ENCODE results near the gene PELO.

The PELO gene

GRCh38 chr5:52772668-52773067 lies 15.0 kb upstream of the PELO start:
- DNase-seq: no peak

DNA sequence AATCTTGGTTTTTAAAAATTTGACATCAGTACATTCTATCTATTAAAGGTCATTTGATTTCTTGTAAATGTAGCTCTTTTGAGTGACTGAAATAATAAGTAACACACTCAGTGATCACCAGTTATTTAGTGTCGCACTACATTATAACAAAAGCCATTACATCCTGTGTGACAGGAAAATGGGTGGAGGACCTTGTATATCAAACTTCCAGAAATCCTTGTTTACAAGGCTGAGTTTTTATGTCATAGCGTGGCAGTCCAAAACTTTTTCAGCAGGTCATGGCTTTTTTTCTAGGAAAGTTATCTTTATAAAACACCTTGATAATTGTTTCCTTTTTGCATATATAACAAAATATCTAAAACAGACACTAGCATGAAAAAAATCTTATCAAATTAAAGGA lies 14.4 kb upstream of the PELO start:
- DNase-seq: no peak

DNA sequence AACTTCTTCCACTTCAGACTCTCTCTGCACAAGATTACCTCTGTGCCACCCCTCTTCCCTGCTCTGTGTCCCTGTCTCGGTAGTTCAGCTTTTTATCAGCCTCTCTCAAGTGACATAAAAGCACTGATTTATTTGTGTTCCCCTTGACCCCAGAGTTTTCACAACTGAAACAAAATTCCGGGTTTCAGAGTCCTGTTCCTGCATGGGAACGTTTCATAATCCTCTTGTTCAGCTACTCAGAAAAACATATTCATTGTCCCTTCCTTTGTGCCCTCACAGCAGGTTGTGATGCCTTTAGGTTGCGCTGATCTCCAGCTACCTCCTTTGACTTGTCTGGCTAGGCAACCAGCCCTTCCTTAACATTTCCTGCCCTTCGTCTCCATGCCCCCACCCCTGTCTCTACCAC lies 13.7 kb upstream of the PELO start:
- DNase-seq: no peak

GRCh38 chr5:52776116-52776515 lies 11.6 kb upstream of the PELO start:
- no peak for DNase-seq

DNA sequence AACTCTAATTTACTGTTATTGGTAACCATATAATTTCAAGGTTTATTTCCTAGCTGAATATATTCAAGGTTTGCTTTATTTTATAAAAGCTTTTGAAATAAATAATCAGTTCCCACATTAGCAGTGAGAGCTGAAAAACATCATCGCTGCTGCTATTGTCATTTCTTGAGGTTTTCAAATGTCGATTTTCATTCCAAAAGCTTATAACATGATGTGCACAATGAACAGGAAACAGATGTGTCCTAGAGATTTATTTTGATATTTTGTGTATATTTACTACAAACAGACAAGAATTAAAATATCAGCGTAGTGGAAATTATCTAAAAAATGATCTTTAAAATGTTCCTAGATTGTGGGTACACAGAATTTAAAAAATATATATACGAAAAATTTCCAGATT lies 10.5 kb upstream of the PELO start:
- no peak for DNase-seq

- DNase-seq: no peak
These were observed 8.9 kb upstream of the PELO start for GRCh38 chr5:52778781-52779180.

- DNase-seq: no peak
These were observed 8.5 kb upstream of the PELO start for GRCh38 chr5:52779213-52779612.

GRCh38 chr5:52783226-52783959 lies 4.3 kb upstream of the PELO start:
- no peak for DNase-seq

GRCh38 chr5:52784737-52785136 lies 3.0 kb upstream of the PELO start:
- DNase-seq: no peak

GRCh38 chr5:52786391-52786790 lies 1.3 kb upstream of the PELO start:
- no peak for DNase-seq

GRCh38 chr5:52786949-52787599 lies 642 bp upstream of the PELO start:
- no peak for DNase-seq

DNA sequence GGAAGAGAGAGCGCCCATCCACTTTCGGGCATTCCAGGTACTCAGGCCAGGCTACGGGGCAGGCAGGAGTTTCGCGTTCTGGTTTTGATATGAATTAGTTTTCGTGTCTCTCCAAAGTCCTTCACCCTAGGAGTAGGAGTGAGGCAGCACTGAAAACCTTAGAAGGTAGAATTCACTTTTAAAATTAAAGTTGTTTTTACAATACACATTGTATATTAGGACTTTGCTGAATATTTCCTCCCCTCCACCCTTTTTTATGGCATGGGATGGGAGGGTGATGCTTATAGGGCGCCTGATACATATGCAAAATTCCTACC lies 747 bp downstream of the PELO start:
- DNase-seq: no peak

DNA sequence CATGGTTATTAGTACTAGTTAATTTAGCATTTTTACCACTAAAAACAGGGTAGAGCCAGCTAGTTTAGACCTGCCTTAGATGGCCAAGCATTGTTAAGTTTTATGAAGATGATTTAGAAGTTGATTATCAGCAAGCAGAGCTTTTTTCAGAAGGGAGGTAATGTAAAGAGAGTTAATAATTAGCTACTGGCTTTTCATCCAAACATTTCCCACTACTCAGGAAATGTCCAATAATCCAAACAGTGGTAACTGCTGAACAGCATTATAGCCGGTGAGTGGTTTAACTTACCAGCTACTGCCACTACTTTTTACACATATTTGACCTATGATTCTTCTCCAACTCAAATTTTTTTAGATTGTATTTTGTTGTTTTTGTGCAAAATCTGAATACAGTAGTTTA lies 1.7 kb downstream of the PELO start:
- no peak for DNase-seq

GRCh38 chr5:52789851-52790250 lies 2.1 kb downstream of the PELO start:
- no peak for DNase-seq

DNA sequence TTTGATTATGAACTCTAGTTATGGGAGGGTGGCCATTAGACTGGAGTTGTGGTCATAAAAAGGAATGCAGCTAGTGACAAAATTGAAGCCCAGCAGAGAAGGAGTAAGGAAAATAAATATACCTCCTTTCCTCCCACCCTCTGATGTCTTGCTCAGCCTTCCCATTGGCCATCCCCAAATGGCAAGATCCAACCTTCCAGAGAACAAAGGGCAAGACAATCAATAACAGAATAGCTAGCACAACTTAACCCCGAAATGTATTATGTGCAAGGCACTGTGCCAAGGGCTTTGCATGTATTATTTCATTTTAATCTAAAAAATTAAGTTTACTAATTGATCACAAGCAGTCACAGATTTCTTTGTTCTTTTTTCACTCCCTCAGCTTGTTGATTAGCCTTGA lies 3.6 kb downstream of the PELO start:
- DNase-seq: no peak

- DNase-seq: no peak
These were observed 6.8 kb downstream of the PELO start for GRCh38 chr5:52794519-52794918.

DNA sequence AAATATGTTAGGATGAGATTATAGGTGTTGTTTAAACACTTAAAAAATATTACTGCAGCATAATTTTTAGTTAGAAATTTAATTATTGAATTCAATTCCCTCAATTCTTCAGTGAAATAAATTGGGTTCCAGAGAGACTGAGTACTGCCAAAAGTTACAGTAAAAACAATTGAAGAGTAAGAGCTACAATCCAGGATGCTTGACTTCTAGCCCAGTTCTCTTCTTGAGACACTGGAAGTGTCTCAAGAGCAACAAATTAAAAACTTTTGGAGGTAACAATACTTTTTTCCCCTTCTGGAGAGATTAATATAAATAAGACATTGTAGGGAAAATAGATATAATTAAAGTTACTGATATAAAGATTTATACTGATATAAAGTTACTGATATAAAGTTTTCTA lies 8.3 kb downstream of the PELO start:
- no peak for DNase-seq

- DNase-seq: no peak
These were observed 8.9 kb downstream of the PELO start for GRCh38 chr5:52796516-52797103.

- DNase-seq: no peak
These were observed 11.2 kb downstream of the PELO start for GRCh38 chr5:52798938-52799337.

- DNase-seq: peak; percentile 36
These were observed 11.8 kb downstream of the PELO start for GRCh38 chr5:52799358-52799982.

GRCh38 chr5:52799983-52800393 lies 12.3 kb downstream of the PELO start:
- DNase-seq: peak; percentile 91

DNA sequence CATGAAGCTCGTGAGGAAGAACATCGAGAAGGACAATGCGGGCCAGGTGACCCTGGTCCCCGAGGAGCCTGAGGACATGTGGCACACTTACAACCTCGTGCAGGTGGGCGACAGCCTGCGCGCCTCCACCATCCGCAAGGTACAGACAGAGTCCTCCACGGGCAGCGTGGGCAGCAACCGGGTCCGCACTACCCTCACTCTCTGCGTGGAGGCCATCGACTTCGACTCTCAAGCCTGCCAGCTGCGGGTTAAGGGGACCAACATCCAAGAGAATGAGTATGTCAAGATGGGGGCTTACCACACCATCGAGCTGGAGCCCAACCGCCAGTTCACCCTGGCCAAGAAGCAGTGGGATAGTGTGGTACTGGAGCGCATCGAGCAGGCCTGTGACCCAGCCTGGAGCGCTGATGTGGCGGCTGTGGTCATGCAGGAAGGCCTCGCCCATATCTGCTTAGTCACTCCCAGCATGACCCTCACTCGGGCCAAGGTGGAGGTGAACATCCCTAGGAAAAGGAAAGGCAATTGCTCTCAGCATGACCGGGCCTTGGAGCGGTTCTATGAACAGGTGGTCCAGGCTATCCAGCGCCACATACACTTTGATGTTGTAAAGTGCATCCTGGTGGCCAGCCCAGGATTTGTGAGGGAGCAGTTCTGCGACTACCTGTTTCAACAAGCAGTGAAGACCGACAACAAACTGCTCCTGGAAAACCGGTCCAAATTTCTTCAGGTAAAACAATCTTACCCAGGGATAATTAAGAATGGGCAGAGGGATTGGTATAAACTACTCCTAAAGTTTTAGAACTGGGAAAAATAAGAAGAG lies 12.9 kb downstream of the PELO start:
- peak; percentile 43 for DNase-seq

- DNase-seq: no peak
These were observed 13.6 kb downstream of the PELO start for GRCh38 chr5:52801329-52801728.

Data from NCI-H2029 (cell line).